OCI-M1 (cell line): ENCODE results near the gene CLIP3.
A peak's percentile ranks its signal among the peaks of the same experiment; 100 is the strongest.
"Not testable (repeated sequence)": the region's sequence is repeated elsewhere in the genome, so short reads cannot be mapped to it uniquely, and the experiment has no call there.

Source experiments
- DNase-seq: peaks from one replicate; lab custom pipeline; 2025; lab: John Stamatoyannopoulos, UW

Gene CLIP3

GRCh38 chr19:36032251-36033104, at the start of gene CLIP3:
TSS of gene CLIP3 (minus strand) at chr19:36032873. CDS start at chr19:36032357, 516 bp downstream.
- no peak for DNase-seq

- DNase-seq: no peak
Observed at GRCh38 chr19:36081894-36082293, 49.2 kb upstream of the CLIP3 start.

- no peak for DNase-seq
Observed at GRCh38 chr19:36081385-36081784, 48.7 kb upstream of the CLIP3 start.

GRCh38 chr19:36079389-36079945, 46.8 kb upstream of the CLIP3 start:
- DNase-seq: peak; percentile 30

- DNase-seq: no peak
Observed at GRCh38 chr19:36073121-36073876, 40.6 kb upstream of the CLIP3 start.

- DNase-seq: no peak
Observed at GRCh38 chr19:36072081-36072480, 39.4 kb upstream of the CLIP3 start.

- DNase-seq: not testable (repeated sequence)
Observed at GRCh38 chr19:36068810-36069499, 36.3 kb upstream of the CLIP3 start.

GRCh38 chr19:36067681-36068080, 35.0 kb upstream of the CLIP3 start:
- DNase-seq: no peak

- no peak for DNase-seq
Observed at GRCh38 chr19:36064826-36065225, 32.2 kb upstream of the CLIP3 start.

GRCh38 chr19:36061367-36061766, 28.7 kb upstream of the CLIP3 start:
- DNase-seq: no peak

- DNase-seq: peak; percentile 35
Observed at GRCh38 chr19:36060430-36060829, 27.8 kb upstream of the CLIP3 start.

GRCh38 chr19:36059180-36059910, 26.7 kb upstream of the CLIP3 start:
- no peak for DNase-seq

GRCh38 chr19:36058481-36059179, 26.0 kb upstream of the CLIP3 start:
- DNase-seq: no peak

- DNase-seq: peak; percentile 100
Observed at GRCh38 chr19:36054733-36055686, 22.3 kb upstream of the CLIP3 start, which contains the start of gene WDR62. TSS of gene WDR62 (plus strand) at chr19:36054897. CDS start at chr19:36054972, 75 bp downstream.

- DNase-seq: peak; percentile 100
Observed at GRCh38 chr19:36054119-36054732, 21.6 kb upstream of the CLIP3 start, which contains the start of gene THAP8. TSS of gene THAP8 (minus strand) at chr19:36054285. CDS start at chr19:36054217, 68 bp downstream.

GRCh38 chr19:36051637-36052036, 19.0 kb upstream of the CLIP3 start:
- DNase-seq: no peak

GRCh38 chr19:36051236-36051635, 18.6 kb upstream of the CLIP3 start:
- DNase-seq: peak; percentile 7

- no peak for DNase-seq
Observed at GRCh38 chr19:36049080-36049698, 16.5 kb upstream of the CLIP3 start.
